M059J (cell line): Measurements from ENCODE around the gene SH3PXD2A. TPM values are rescaled to one million over a fixed set of nuclear protein-coding genes. Genes with fewer than 3 reads are reported as not detected.
A peak's percentile ranks its signal among the peaks of the same experiment; 100 is the strongest.

Experiments
- DNase-seq: peaks from one replicate; pipeline ENCODE4 v3.0.0-alpha.2; 2012; ENCODE audit warnings: low read depth
- total RNA-seq: library from RNA; depleted of rRNA; stranded (reverse); fragments of >200 nt; shearing (Covaris generic); gene quantifications from 2 replicates; pipeline ENCODE4 v1.2.3, GENCODE V29; 2014

The SH3PXD2A gene
- total RNA-seq, 1 experiment from 2014 or later, result 5.0 TPM

DNA sequence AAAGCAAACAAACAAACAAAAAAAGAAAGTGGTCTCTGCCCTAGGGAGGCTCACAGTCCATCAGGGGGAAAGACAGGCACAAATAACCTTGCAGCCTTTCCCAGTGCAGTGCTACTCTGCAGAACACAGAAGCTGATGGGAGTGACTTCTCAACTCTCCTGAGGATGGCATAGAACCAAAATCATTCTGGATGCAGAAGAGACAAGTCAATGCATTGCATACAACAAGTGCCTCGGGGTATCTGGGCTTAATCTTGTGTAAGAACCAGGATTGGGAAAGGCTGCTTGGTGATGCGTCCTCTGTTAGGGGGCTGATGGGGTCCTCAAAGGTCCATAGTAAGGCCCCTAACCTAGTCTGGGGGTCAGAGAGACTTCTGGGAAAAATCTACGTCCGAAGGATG is 293.0 kb downstream of the SH3PXD2A start:
- peak; percentile 49 for DNase-seq

DNA sequence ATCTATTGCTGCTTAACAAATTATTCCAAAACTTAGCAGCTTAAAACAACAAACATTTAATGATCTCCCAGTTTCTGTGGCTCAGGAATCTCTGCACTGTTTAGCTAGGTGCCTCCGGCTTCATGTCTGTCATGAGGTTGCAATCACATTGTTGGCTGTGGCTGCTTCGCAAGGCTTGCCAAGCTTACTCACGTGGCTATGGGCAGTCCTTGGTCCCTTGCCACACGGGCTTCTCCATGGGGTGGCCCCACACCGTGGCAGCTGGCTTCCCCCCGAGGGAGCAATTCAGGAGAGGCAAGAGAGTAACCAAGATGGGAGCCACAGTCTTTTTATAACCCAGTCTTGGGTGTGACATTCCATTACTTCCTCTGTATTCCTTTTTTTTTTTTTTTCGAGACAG is 294.5 kb downstream of the SH3PXD2A start:
- peak; percentile 43 for DNase-seq

DNA sequence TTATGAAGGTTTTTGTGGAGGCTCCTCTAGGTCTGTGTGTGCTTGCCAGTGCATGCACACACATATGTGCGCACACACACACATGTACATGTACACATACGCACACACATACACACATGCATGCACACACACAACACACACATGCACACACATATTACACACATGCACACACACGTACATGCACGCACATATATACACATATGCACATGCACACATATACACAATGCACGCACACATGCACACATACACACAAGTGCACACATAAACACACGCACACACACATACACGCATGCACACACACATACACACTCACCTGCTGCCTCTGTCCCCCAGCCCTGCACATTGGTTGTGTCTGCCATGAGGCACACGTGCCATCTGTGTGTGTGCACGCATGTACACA is 295.6 kb downstream of the SH3PXD2A start:
- DNase-seq, result no peak

DNA sequence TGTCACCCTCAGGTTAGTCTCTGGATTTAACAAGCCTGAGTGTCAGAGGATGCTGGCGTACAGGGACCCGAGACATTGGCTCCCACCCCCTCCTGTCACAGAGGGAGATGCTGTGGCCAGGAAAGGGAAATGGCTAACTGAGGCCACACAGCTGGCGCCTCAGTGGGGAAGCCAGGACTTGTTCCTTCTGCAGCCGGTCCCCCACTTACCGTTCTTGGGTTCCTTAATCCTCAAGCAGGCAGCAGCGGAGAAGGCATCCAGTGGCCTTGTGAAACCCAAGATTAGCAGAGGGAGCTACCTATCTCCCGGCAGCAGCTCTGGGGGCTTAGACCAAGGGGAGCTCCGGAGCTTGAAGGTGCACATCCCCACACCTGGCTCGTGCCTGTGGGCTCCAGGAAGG is 296.5 kb downstream of the SH3PXD2A start:
- no peak for DNase-seq

DNA sequence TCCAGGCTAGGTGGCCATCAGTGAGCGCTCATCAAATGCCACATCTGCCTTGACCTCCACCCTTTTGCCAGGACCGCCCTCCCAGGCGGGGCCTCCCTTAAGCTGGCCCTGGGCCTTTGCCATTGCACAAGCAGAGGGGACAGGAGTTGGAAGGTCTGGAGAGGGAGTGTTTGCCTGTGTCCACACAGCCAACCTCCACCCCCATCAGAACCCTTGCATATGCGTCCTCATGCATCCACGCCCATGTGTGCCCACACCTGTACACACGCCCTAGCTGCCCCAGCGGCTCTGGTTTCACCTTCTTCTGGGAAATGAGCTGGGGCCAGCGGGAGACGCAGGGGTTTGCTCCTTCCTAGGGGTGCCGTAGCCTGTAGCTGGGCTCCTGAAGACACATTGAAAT is 297.9 kb downstream of the SH3PXD2A start:
- no peak for DNase-seq

DNA sequence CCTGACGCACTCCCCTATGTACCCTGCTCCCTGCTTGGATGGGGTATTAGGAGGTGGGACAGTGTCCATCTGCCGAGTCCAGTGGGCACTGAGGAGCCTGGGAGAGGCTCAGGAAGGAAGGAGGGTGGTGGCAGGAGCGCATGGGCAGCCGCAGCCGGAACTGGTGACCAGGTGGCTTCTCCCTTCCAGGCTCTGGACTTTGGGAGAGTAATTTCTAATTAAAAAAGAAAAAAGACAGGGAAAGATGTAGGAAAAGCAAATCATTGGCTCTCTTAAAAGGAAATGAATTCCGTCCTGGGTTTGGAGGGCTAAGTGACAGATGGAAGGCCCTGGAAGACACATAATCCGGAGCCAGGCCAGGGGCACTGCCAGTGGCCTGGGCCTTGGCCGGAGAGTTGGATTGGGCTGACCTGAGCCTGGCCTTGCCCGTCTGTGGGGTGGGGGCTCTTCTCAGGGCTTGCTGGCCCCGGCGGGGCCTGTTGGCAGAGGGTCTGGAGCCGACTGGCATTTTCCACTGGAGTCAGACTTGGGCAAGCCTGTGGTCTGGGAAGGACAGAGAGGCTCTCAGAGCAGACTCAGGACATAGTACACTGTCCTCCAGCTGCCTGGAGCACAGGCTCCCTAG is 298.9 kb downstream of the SH3PXD2A start:
- DNase-seq, result no peak

DNA sequence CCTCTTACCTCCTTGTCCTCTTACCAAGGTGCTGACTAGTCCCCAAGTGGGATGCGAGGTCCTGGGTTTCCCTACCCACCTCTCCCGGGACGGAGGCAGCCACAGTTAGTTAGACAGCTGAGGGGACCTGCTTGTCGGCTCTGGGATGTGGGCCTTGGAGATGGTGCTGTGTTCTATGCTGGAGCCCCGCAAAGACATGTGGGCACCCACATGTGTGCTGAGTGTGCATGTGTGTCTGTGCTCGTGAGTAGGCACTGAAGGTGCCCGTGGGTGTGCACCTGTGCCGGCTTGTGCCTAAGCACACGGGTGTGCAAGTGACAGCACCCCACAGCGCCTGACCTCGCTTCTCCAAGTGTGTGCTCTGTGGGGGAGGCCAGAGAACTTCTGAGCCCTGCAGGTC is 299.7 kb downstream of the SH3PXD2A start:
- no peak for DNase-seq

DNA sequence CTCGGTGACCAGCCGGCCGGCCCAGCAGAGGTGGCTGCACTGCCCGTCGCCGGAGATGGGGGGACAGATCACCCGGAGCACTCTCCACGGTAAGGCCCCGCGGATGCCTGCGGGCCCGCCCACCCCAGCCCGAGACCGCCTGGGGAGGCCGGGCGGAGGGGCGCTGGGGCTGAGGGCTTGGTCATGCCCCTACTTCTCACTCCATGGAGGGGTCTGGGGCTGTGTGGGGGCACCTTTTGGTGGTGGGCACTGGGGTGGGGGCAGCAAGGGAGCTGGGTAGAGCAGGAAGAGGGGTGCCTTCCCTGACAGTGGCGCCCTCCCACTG is 300.1 kb downstream of the SH3PXD2A start:
- no peak for DNase-seq

DNA sequence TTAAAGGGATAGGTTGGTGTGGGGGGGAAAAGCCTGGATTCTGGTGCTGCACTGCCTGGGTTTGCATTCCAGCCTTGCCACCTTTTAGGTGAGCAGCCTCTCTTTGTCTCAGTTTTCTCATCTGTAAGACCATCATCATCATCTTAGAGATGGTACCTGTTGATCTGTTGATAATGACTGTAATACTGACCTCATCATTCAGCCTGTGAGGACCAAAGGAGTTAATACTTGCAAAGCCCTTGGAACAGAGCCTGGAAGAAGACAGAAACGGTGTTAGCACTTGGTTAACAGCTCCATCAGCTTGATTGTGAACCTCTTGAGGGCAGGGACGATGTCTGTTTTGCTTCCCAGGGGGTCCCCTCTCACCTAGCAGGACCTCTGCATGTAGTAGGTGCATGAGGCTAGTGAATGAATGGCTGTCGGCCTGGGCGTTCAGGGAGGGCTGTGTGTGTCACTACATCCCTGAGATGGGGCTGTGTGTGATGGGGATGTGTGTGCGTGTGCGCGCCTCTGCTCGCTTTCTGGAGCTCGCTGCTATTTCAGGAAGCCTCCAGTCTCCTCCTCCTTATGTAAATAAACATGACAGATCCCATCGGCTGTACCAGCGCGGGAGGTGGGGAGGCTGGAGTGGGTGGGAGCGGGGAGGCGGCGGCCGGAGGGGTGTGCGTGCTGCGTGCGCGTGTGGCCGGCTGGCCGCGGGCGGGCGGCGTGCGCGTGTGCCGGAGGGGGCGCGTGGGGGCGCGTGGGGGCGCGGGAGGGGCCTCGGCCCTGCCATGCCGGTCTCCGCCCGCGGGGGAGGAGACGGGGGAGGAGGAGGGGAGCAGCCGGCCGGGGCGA is 300.7 kb downstream of the SH3PXD2A start:
- DNase-seq, result peak; percentile 68

DNA sequence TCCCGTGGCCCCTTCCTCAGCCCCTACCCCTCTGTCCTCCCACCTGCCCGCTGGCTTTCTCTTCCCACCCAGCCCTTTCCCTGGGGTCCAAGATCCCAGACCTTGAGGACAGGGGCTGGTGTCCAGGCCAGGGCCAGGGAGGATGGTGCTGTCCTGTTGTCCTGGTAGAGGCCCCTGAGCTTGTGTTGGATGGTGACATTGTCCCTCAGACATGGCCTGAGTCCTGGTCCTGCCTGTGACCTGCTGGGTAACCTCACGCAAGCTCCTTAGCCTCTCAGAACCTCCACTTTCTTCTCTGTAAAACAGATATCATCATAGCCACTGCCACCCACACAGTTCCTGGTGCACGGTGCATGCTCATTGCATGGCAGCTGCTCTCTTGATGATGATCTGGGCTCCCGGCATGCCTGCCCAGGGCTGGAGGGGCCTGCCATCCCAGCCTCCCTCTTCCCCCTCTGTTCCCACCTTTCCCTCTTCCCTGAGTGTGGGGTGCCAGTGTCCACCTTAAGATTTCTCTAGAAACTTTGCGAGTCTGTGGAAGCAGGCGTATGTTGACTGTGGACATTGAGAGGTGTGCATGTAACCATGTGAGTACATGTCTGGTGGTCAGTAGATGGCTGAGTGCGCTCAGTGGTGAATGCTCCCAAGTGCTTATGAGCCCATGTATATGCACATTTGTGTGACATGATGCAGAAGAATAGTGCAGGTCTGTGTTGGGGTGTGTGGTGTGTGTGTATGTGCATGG is 301.5 kb downstream of the SH3PXD2A start:
- DNase-seq, result no peak

DNA sequence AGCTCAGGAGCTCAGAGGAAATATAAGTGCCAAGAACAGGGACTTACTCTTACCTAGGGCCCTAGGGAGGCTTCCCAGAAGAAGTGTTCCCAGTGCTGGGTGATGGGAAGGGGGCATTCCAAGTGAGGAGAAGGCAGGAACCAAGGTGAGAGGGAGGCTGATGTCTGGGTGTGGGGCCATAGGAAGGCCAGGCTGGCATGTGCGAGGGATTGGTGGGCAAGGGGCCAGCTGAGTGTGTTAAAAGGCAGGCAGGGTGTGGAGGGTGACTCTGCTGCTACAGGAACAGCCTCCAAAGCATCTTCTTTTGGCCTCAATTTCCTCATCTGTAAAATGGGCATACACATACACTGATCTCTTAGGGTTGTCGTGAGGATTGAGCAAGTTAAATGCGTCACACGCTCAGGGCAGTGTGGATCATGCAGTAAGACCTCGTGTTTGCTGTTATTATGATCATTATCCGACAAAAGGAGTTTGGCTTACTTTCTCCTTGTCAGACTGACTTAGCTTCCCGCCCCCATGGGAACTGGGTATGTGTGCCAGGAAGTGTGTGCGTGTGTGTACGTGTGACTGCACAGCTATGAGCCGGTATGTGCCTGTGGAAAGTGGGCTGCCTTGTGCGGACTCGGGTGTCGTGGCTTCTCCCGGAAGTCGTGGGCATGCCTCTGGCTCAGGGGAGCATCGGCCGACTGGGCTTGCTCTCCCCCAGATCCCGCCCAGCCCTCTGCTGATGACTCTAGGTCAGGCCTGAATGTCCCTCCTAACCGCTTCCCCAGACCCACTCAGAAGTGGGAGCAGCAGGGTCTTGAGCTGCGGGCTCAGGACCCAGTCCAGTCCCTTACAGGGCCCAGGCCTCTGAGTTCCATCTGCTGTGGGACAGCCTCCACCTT is 302.3 kb downstream of the SH3PXD2A start:
- DNase-seq, result no peak

DNA sequence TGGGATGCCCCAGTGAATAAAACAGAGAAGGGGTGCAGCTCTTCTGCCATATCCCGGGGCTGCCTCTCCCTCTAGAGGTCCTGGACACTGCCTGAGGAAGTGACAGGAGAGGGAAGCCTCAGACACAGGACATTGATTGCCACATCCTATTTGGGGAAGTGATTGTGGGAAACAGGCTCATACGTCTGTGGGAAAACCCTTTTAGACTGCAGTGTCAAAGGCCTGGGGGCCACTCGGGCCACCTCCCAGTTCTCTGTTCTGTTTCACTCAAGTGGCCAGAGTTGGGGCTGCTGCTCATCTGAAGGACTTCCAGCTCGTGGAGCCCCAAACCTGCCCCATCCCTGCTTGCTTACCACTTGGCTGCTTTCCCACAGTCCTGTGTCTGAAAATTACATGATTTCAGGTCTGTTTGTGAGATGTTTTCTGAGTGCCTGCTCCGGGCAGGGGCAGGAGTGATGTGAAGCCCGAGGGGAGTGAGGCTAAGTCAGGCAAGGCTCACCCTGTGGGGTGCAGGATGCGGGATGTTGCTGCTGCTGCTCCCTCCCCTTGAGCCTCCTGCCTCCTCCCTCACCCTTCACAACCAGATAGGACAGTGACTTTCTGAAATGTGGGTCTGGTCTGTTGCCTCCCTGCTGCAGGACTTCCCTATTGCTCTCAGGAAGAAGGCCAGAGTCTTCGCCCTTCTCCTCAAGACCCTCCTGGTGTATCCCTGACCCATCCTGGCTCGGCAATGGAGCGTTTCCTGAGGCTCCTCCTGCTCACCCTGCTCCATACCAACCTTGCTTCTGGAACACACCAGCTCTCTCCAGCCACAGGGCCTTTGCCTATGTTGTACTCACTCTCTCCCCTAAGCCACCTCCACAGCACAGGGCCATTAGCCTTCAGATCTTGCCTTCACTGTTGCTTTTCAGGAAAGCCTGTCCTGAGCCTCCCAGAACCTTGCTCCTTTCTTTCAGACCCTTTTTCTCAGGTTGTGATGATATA is 303.5 kb downstream of the SH3PXD2A start:
- DNase-seq, result no peak

DNA sequence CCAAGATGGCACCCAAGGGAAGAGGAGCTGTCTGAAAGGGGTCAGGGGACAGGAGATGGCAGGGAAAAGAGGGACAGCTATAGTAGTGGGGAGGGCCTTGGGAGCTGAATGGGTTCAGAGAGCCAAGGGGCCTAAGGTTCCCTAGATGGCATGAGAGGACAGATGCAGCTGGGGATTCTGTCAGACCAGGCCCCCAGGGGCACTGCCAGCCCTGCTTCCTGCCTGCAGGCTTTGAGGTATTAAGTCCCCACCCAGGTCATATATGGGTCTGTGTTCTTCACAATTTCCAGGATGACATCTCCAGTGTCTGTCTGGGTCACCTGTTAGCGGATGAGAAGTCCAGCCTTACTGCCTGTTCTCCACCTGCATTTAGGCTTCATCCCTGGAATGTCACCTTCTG is 305.1 kb downstream of the SH3PXD2A start:
- DNase-seq, result no peak

DNA sequence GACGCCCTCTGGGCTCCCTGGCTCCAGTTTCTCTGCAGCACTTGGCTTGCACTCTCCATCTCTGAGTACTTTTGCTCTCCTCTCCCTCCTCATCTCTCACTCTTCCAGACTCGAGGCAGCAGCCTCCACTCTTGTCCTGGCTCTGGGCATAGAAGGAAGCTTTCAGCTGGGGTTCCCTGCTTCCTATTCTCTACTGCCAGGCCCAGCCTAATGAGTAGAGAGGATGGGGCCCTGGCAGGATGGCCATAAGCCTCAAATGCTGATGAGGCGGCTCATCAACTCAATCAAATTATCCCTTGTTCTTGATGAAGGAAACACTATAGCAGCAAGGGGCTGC is 306.1 kb downstream of the SH3PXD2A start:
- no peak for DNase-seq

DNA sequence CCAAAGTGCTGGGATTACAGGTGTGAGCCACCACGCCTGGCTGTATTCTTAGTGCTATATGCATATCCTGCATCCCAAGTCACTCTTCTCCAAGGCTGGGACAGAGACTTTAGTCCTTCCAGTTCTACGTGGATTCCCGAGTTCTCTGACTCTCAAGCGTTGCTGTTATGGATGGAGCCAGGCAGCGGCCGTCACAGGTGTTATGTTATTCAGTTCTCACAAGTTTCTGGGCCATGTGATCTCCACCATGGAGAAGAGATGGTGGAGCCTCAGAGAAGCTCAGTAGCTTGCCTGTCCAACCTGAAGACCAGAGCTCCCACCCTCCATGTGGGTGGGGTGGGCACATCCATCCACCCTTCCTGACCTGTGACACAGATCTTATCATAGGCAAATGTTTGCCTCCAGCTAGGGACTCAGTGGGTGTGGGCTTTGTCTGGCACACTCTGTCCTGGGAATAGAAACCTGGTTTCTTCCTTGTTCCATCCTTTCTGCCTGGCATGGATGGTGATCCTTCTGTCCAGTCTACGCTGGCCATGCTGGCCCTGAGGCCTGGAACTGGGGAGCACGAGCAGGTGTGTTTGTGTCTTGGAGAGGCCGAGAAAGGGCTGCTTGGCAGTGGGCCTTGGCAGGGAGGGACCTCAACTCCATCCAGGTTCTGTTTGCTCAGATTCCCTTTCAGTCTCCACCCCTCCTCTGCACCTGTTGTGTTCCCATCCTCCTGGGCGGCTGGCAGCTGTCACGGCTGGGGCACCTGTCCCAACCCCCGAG is 306.6 kb downstream of the SH3PXD2A start:
- no peak for DNase-seq

DNA sequence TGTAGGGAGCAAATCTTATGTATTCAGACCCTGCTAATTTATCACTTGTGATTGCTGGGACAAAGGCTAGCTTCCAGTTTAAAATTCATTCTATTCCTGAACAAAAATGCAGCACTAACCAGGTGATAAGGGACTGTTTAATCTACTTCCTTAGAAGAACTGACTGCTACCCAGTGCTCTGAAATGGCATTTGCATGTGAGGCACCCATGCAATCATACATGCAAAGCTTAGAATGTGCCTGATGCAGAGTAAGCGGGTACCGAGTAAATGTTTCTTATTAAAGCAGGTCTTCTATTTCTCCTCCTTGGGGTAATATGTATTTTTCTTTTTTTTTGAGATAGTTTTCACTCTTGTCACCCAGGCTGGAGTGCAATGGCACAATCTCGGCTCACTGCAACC is 307.4 kb downstream of the SH3PXD2A start:
- DNase-seq, result no peak

DNA sequence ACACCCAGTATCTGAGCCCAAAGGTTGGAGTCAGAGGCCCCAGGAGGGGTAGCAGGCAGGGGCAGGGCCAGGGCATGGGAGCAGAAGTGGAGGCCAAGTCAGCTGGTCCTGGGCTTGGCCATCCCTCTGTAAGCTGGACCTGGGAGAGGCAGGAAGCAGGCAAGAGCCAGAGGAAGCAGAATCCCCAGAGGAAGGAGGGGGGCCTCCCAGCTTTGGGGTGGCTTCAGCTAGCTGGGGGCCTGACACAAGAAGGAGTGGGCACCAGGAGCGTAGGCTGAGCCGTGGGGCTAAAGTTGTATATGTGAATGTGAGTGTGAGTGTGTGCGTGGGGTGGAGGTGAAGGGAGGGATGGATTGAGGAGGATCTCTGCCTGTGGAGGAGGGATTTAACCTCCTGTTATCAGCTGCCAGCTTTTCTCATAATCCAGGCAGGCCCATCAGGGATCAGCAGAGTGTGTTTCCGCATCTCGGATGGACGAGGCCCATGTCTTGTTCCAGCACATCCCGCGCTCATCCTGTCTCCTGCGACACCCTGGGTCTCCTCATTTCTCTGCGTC is 307.9 kb downstream of the SH3PXD2A start:
- no peak for DNase-seq

DNA sequence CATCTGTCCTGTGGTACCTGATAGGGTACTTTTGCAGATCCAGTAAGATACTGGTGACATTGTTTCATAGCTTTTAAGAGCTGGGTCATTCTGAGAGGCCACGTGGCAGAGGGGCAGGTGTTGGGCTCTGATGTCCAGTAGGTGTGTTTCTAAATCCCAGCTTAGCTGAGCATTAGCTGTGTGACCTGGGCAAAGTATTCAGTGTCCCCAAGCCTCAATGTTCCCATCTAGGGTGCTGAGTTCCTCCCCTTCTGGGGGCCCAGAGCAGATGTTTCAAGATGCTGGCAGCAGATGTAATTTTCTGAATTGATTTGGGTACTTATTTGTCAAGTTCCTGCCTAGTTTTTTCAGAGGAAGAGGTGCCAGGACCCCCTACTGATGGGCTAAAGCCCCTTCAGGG is 309.0 kb downstream of the SH3PXD2A start:
- no peak for DNase-seq

DNA sequence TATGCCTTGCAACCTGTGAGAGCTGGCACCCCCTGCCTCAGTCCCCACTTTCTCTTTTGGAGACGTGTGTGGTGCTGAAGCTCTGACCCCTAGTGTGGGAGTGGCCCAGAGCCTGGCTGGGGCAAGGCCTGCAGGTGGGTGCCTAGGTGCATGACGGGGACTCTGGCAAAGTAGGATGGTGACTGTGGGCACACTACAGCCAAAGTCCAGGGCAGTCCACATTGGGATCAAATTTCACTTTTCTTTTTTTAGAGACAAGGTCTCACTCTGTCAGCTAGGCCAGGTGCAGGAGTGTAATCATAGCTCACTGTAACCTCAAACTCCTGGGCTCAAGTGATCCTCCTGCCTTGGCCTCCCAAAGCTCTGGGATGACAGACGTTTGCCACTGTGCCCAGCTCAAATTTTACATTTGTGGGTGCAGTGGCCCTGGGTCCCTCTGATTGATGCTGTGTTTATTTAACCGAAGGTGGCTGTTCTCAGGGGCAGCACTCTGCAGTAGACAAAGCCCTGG is 309.6 kb downstream of the SH3PXD2A start:
- no peak for DNase-seq

DNA sequence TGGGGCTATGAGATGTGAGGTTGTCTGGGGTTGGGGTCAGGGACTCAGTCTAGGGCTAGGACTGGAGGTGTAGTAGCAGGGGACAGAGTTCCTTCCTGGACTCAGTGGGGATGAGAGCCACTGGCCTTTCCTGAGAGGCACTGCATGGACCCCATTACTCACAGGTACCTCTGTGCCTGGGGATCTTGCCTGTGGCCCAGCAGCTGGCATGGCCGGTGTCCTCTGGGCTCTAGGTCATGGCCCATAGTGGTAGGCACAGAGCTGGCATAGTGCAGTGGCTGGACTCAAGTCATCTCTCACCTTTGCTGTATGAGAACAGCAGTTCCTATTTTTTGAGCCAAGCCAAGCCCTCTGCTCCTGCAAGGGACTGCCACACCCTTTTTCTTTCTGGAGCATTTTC is 310.0 kb downstream of the SH3PXD2A start:
- no peak for DNase-seq
